NCI-H1694 treated with DMSO at 0.1 percent for 48 hours (cell line): ENCODE results near the gene USF2.

Source experiments
- DNase-seq: peaks from one replicate; lab custom pipeline; 2025; lab: John Stamatoyannopoulos, UW

USF2 gene

GRCh38 chr19:35301961-35302360 lies 33.2 kb downstream of the USF2 start:
- DNase-seq = no peak

GRCh38 chr19:35302446-35302845 lies 33.7 kb downstream of the USF2 start:
- DNase-seq = no peak

- no peak for DNase-seq
Observed at GRCh38 chr19:35303357-35303915, 34.7 kb downstream of the USF2 start.

DNA sequence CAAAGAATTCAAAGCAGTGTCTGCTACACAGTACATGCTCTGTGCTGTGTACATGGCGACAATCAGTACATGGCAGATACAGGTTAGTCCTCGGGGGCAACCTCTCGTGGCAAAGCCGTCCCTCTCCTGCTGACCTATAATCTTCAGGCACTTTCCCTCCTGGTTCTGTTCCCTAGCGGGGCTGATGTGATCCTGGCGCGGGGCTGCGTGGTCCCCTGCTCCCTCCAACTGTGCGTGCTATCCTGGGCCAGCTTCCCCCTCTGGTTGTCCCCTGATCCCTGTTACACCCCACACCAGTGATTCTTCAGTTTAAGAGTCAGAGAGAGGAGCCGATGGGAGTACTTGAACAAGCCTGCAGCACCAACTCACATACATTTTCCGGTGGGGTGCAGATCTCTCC lies 35.3 kb downstream of the USF2 start:
- no peak for DNase-seq

DNA sequence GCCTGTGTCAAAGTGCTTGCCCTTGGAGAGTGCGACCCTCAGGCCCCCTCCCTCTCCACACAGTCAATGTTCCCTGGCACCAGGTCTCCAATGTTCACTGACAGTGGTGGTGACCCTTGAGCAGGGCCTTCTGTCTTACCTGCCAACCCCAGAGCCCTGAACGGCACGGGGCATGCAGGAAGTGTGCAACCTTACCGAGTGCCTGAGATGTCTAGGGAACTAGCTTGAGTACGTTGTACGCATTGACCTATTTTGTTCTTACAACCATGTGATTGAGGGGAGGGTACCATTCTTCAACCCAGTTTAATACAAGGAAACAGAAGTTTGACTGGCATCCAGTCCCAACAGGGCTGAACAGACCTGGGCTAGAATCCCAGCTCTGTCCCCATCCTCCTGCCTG lies 36.4 kb downstream of the USF2 start:
- DNase-seq = no peak

GRCh38 chr19:35306473-35307246 lies 37.9 kb downstream of the USF2 start:
- no peak for DNase-seq

- DNase-seq = no peak
Observed at GRCh38 chr19:35307931-35308330, 39.2 kb downstream of the USF2 start.

GRCh38 chr19:35308910-35309309 lies 40.1 kb downstream of the USF2 start:
- no peak for DNase-seq

DNA sequence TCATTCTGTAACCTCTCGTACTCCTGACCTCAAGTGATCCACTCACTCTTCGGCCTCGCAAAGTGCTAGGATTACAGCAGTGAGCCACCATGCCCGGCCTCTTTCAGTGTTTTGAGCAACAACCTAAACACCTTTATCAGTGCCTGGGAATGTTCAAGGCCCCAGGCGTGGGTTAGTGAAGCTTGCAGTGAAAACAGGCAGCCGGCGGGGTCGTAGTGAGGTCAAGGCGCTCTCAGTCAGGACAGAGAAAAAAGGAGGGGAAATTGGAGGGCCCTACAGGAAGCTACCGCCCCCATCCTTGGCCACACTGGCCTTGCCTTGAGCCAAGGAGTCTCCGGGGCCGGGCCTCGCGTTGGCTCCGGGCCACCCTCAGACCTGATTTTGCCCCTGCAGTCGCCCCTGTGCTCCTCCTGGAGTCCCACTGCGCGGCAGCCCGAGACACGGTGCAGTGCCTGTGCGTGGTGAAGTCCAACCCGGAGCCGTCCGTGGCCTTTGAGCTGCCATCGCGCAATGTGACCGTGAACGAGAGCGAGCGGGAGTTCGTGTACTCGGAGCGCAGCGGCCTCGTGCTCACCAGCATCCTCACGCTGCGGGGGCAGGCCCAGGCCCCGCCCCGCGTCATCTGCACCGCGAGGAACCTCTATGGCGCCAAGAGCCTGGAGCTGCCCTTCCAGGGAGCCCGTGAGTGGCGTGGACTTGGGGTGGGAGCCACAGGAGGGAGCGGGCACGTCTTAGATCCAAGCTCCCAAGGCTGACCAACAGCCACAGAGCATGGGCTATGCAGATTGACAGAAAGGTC lies 40.9 kb downstream of the USF2 start:
- no peak for DNase-seq

GRCh38 chr19:35310331-35310730 lies 41.6 kb downstream of the USF2 start:
- DNase-seq = no peak

GRCh38 chr19:35310811-35311465 lies 42.2 kb downstream of the USF2 start:
- no peak for DNase-seq

DNA sequence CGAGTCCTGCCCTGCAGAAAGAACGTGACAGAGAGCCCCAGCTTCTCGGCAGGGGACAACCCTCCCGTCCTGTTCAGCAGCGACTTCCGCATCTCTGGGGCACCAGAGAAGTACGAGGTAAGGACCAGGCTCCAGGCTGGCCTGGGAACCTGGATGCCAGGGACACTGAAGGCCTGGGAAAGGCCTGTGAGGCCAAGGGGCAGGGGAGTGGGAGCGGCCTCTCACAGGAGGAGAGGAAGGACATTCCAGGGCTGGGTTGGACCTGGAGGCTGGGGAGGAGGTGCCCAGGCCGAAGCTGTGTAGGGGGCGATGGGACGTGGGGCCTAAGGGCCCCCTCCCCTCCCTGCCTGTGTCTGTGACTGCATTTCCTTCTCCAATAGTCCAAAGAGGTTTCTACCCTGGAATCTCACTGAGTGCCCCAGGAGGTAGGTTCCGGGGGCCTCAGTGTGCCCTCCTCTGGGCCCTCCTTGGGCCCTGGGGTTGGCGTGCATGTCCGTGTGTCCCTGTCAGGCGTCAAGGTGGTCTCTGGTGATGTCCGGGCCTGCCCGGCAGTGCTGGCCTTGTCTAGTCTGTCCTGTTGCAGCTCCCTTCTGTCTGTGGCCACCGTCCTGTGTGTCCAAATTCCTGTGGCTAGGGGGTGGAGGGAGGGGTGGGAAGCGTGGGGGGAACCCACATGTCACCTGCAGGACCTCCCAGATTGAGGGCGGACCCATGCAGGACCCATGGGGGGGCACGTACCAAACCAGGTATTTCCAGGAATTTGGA lies 43.3 kb downstream of the USF2 start:
- no peak for DNase-seq

DNA sequence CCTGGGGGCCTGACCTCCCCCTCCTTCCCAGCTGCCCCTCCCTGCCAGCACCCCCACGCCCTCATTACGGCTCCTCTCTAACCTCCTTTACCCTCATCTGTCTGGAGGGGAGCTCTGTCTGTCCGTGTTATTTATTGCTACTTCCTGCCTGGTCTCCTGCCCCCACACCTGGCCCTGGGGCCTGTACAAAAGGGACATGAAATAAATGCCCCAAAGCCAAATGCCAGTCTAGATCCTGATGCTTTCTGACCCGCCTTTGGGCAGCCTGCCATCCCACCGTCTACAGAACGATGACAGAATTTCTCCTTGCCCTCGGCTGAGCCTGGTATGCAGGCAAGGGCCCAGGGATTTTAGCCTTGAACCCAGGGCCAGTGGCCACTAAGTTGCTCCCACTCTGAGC lies 44.8 kb downstream of the USF2 start:
- DNase-seq = no peak

DNA sequence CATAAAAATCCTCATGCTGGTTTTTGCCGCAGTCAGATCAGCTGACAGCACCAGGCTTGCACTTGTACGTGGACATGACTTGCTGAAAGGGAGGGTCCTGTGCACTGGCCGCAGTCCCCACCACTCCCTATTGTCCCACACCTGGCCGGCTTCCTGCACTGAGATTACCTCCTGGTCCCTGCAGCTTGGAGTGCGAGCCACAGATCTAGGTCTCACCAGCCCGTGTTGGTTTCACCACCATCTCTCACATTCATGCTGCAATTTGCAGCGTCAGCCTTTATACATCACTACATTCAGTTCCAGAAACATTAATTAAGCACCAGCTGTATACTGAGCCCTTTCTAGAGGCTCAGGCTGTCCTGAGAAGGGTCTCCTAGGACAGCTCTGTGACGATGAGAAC lies 45.3 kb downstream of the USF2 start:
- DNase-seq = no peak

DNA sequence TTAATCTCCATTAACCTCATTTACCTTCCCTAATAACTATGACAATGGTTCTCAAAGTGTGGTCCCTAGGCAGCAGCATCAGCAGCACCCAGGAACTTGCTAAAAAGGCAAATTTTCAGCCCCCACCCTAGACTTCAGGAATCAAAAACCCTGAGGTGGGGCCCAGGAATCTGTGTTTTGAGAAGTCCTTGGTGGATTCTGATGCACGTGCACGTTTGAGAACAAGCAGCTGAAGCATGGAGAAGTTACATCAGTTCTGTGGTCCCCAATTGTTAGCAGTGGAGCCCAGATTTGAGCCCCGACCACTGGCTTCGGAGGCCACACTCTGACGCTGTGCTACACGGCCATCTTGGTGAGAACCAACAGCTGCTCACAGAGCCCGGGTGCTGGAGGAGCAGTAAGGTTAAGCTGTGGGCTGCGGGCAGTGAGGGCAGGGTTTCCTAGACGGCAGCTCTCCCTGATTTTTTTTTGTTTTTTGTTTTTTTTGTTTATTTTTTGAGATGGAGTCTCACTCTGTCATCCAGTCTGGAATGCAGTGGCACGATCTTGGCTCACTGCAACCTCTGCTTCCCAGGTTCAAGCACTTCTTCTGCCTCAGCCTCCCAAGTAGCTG lies 46.2 kb downstream of the USF2 start:
- DNase-seq = no peak

- DNase-seq = no peak
Observed at GRCh38 chr19:35315883-35316282, 47.1 kb downstream of the USF2 start.

DNA sequence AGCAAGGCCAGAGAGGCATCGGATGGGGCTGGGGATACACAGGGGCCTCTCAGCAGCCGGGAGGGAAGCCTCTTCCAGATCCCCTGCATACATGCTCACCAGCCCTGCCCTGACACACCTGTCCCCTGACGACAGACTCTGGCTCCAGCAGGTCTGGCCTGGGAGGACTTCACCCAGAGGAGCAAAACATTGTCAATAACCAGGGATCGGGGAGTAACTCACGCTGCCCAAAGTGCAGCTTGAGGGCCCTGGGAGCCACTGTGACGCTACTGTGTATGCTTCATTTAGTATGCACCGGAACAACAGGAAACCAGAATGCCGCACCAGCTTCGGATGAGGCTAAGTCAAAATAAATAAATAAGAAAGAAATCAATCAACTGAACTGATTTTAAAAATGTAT lies 47.8 kb downstream of the USF2 start:
- DNase-seq = no peak

- no peak for DNase-seq
Observed at GRCh38 chr19:35317464-35318043, 48.8 kb downstream of the USF2 start.

GRCh38 chr19:35318679-35319448 lies 50.1 kb downstream of the USF2 start:
- DNase-seq = no peak

DNA sequence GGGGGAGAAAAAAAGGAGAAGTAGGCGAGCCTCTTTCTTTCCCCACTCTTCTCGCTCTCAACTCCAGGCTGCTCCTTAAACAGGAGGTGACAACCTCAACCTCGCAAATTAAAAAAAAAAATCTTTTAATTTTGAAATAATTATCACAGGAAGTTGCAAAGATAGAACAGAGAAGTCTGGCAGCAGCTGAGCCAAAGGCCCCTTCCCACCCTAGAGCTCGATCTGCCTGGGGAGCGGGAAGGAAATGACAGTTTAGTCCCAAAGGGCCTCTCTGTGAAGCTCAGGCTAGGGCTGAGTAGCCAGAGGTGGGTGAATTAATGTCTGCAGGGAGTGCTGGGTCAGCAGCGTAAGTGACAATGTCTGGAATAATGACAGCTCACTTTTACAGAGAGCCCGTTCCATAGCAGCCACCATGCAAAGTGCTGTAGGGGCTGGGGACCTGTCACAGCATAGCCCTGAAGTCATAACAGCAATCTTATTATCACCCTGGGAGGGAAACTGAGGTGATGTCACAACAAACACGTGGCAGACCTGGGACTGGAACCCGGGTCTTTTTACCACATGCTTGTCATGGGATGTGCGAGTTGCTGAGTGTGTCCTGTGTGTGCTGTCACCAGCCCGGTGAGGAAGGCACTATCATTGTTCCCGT lies 51.4 kb downstream of the USF2 start:
- no peak for DNase-seq
